Activated naive CD4-positive, alpha-beta T cell treated with anti-CD3 and anti-CD28 coated beads, Interleukin-2, amount 10 ng/mL, durations not matched to agents 7 days and 5 days (primary cell): ENCODE results near the gene CLDND2.
"Not testable (repeated sequence)": the region's sequence is repeated elsewhere in the genome, so short reads cannot be mapped to it uniquely, and the experiment has no call there.

Experiments
- CTCF ChIA-PET: fragments of 350-600 bp; sonication (Branson Sonifier 250); formaldehyde crosslinking; loops from one replicate; lab custom pipeline; 2021; ENCODE audit warnings: antibody characterized with exemption; lab: Charles Lee
- DNase-seq: peaks from one replicate; pipeline ENCODE4 v3.0.0-alpha.2; 2020
- H3K27ac Mint-ChIP-seq: one replicate; pipeline ENCODE4 v1.8.0; 2021; ENCODE audit warnings: mild to moderate bottlenecking, moderate library complexity, mixed read lengths
- H3K27me3 Mint-ChIP-seq: one replicate; pipeline ENCODE4 v1.8.0; 2021; ENCODE audit warnings: mild to moderate bottlenecking, mixed read lengths
- H3K36me3 Mint-ChIP-seq: one replicate; pipeline ENCODE4 v1.8.0; 2021; ENCODE audit warnings: mixed read lengths
- H3K4me1 Mint-ChIP-seq: one replicate; pipeline ENCODE4 v1.8.0; 2021; ENCODE audit warnings: mixed read lengths
- H3K4me3 Mint-ChIP-seq: one replicate; pipeline ENCODE4 v1.8.0; 2021; ENCODE audit warnings: mild to moderate bottlenecking, moderate library complexity, mixed read lengths
- H3K9me3 Mint-ChIP-seq: one replicate; pipeline ENCODE4 v1.8.0; 2021; ENCODE audit warnings: mixed read lengths

Gene CLDND2, protein sequence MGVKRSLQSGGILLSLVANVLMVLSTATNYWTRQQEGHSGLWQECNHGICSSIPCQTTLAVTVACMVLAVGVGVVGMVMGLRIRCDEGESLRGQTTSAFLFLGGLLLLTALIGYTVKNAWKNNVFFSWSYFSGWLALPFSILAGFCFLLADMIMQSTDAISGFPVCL

GRCh38 chr19:51368366-51369282 is at the start of gene CLDND2:
Gene CLDND2 (minus strand): TSS chr19:51369003. CDS start chr19:51368577, 426 bp downstream.
- peaks cover 8% of the 10 kb centered on the region for H3K36me3 Mint-ChIP-seq
- no peak for DNase-seq
- peaks cover 3% of the 10 kb centered on the region for H3K27me3 Mint-ChIP-seq
- H3K27ac Mint-ChIP-seq, result peak within 1 kb of the TSS; percentile 91
- CTCF ChIA-PET, result interaction anchor here (1.0 to 1.6 kb wide), 3 partner anchors 25 to 28 kb away, joined by 4 read pairs; no protein-coding TSS in a partner anchor
- peaks cover 75% of the 10 kb centered on the region for H3K4me1 Mint-ChIP-seq
- peak within 1 kb of the TSS; percentile 97 for H3K4me3 Mint-ChIP-seq
- H3K9me3 Mint-ChIP-seq, result no peaks in the 10 kb centered on the region

DNA sequence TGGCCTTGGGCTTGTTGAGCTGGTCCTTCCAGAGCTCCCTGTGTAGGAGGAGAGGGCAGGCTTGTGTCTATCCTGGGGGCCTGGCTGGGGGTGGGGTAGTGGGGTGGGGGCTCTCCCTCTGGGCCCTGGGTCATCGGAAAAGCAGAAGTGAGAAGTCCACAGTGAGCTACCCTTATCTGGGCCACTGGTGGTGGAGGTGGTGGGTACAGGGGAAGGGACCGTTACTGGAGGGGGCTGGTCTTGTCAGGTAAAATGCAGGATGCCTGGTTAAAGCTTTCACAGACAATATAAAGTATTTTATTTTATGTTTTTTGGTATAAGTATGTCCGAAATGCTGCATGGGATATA is 49.0 kb upstream of the CLDND2 start:
- Mint-ChIP-seq H3K27me3 (peaks cover 62% of the 10 kb centered on the region), H3K36me3 (no peaks in the 10 kb centered on the region), H3K4me3 (no peak overlapping the region), H3K4me1 (peaks cover 6% of the 10 kb centered on the region), H3K27ac (no peak overlapping the region), H3K9me3 (no peaks in the 10 kb centered on the region)
- no peak for DNase-seq
- CTCF ChIA-PET, result interaction anchor here (0.7 to 2.9 kb wide), 10 partner anchors 10 to 262 kb away, joined by 3 to 11 read pairs (median 5); no protein-coding TSS in a partner anchor

- no peak within 1 kb of the TSS for H3K4me3 Mint-ChIP-seq
- DNase-seq, result no peak
- no peak within 1 kb of the TSS for H3K27ac Mint-ChIP-seq
- H3K27me3 Mint-ChIP-seq, result peaks cover 61% of the 10 kb centered on the region
- H3K4me1 Mint-ChIP-seq, result peaks cover 6% of the 10 kb centered on the region
- H3K36me3 Mint-ChIP-seq, result no peaks in the 10 kb centered on the region
- CTCF ChIA-PET, result interaction anchor here (0.7 to 2.9 kb wide), 9 partner anchors 9 to 263 kb away, joined by 3 to 11 read pairs (median 5); no protein-coding TSS in a partner anchor
- no peaks in the 10 kb centered on the region for H3K9me3 Mint-ChIP-seq
These were observed 48.5 kb upstream of the CLDND2 start, which contains the start of gene SIGLEC10 for GRCh38 chr19:51417107-51417809. Gene SIGLEC10 (minus strand): TSS chr19:51417642. CDS start chr19:51417581, 61 bp downstream.

DNA sequence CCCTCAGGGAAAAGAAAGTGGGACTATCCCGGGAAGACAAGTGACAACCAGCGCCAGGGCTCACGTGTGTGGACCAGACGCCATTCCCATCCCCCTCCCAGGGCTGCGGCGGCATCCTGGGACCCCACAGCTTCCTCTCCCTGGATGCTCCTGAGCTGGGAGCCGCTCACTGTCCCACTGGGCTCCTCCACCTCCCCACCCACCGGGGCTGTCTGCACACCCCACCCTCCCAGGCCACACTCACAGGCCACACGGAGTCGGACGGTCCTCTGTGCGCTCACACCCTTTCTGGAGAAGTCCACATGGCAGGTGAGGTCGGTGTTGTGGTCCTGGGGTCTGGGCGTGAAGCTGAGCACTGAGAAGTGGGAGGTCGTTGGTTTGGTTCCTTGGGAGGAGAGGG is 47.6 kb upstream of the CLDND2 start:
- CTCF ChIA-PET, result interaction anchor here (2.0 to 2.9 kb wide), 2 partner anchors 23 to 57 kb away, joined by 5 to 11 read pairs; no protein-coding TSS in a partner anchor
- H3K4me1 Mint-ChIP-seq, H3K27ac Mint-ChIP-seq, H3K9me3 Mint-ChIP-seq, DNase-seq, H3K36me3 Mint-ChIP-seq, H3K4me3 Mint-ChIP-seq: not testable (repeated sequence)
- peaks cover 53% of the 10 kb centered on the region for H3K27me3 Mint-ChIP-seq

DNA sequence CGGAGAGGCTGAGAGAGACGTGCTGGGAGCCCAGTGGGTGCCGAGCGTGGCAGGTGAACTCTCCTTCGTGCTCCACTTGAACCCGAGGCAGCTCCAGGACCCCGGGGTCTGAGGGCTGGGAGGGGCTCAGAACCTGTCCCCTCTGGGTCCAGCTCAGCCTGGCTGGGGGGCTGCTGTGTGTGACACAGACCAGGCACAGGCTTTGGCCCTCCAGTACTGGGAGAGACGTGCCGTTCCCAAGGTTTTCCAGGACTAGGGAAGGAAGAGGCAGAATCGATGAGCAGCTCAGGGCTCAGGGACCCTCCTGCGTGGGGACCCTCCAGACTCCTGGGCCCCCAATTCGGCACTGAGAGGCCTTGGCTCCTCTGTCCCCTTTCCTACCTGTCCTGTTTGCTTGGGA is 46.4 kb upstream of the CLDND2 start:
- DNase-seq, result no peak
- peaks cover 43% of the 10 kb centered on the region for H3K27me3 Mint-ChIP-seq
- H3K9me3 Mint-ChIP-seq, result no peaks in the 10 kb centered on the region
- no peak overlapping the region for H3K27ac Mint-ChIP-seq
- no peak overlapping the region for H3K4me3 Mint-ChIP-seq
- H3K36me3 Mint-ChIP-seq, result no peaks in the 10 kb centered on the region
- peaks cover 6% of the 10 kb centered on the region for H3K4me1 Mint-ChIP-seq
- CTCF ChIA-PET, result no interaction called here

DNA sequence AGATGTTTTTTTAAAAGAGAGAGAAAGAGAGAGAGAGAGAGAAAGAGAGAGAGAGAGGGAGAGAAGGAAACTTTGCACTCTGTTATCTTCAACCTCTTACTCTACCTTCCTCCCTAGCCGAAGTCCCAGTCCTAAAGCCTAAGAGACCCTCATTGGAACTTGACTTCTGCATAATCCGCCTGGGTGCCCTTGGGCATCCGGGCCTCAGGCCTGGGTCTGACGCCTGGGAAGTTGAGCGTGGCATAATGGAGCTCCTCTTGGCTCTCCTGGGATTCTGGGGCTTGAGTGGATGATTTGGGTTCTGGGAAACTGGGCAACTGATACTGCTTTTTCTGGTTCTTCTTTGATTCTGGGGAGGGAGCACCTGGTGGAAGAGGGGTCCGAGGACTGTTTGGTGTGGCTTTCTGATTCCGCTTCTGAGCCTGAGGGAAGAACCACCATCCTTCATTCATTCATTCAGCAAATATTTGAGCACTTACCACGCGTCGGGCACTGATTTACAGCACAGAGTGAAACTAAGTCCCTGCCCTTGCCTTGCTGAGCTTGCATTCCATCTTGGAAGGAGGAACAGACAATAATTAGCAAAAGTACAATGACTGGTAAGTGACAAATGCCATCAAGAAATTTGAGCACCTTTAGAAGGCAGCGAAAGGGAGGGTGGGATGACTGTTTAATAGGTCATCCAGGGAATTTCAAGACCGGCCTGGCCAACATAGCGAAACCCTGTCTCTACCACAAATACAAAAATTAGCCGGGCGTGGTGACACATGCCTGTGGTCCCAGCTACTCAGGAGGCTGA is 42.3 kb upstream of the CLDND2 start:
- Mint-ChIP-seq H3K4me3 (no peak overlapping the region), H3K9me3 (no peaks in the 10 kb centered on the region), H3K27ac (no peak overlapping the region), H3K4me1 (no peaks in the 10 kb centered on the region), H3K36me3 (no peaks in the 10 kb centered on the region), H3K27me3 (peaks cover 18% of the 10 kb centered on the region)
- CTCF ChIA-PET, result interaction anchor here (1.6 kb wide), 1 partner anchor 10 kb away, joined by 4 read pairs; no protein-coding TSS in a partner anchor
- no peak for DNase-seq

GRCh38 chr19:51407511-51408131 is 38.8 kb upstream of the CLDND2 start:
- Mint-ChIP-seq H3K27me3 (peaks cover 9% of the 10 kb centered on the region), H3K4me1 (no peaks in the 10 kb centered on the region), H3K9me3 (peaks cover 10% of the 10 kb centered on the region), H3K4me3 (no peak overlapping the region), H3K36me3 (peaks cover 8% of the 10 kb centered on the region), H3K27ac (no peak overlapping the region)
- CTCF ChIA-PET, result interaction anchor here (0.8 to 2.1 kb wide), 11 partner anchors 10 to 250 kb away, joined by 3 to 30 read pairs (median 5); partner anchors contain the start of gene SIGLEC10
- peak; percentile 53 for DNase-seq

DNA sequence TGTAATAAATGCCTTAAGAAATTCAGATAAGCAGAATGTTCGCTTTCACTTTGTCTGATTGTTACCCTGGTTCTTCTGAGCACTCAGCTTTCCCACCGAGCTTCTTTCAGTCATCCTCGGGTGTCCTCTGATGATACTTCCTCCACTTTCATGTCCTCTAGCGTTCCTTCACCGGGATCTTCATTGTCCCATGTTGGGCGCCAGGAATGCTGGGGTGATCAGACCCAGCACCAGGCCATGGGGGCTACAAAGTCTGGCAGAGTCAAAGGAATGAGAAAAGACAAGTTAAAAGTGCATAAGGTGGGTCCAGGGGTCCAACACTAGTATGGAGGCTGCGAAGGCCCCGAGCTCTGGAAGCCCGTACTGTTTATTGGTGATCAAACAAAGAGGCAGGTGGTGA is 33.3 kb upstream of the CLDND2 start:
- Mint-ChIP-seq H3K27me3 (no peaks in the 10 kb centered on the region), H3K4me3 (no peak overlapping the region), H3K9me3 (peaks cover 22% of the 10 kb centered on the region), H3K27ac (no peak overlapping the region), H3K36me3 (peaks cover 20% of the 10 kb centered on the region), H3K4me1 (peaks cover 2% of the 10 kb centered on the region)
- CTCF ChIA-PET, result no interaction called here
- DNase-seq, result no peak

DNA sequence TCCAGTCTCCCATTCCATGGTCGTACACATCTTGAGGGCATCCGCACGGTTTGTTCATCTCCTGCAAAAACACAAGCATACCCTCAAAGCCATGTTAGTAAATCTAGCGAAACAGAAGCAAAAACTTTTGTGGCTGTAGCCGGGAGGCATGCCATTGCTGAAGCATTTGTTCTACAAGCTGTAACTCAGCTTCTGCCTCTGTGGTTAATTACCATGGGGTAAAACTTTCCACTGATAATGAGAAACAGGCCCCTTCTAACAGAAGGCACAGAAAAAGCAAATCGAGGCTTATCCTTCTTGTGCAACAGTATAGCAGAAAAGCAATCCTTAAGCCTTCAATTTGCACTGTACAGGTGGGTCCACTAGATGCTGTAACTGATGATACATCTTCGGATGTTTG is 31.1 kb upstream of the CLDND2 start:
- H3K27me3 Mint-ChIP-seq, DNase-seq, H3K27ac Mint-ChIP-seq, H3K4me3 Mint-ChIP-seq: not testable (repeated sequence)
- H3K9me3 Mint-ChIP-seq, result peaks cover 22% of the 10 kb centered on the region
- H3K36me3 Mint-ChIP-seq, result peaks cover 19% of the 10 kb centered on the region
- CTCF ChIA-PET, result interaction anchor here (1.2 to 7.6 kb wide), 4 partner anchors 19 to 62 kb away, joined by 3 to 58 read pairs (median 4); no protein-coding TSS in a partner anchor
- peaks cover 20% of the 10 kb centered on the region for H3K4me1 Mint-ChIP-seq

GRCh38 chr19:51399231-51399630 is 30.4 kb upstream of the CLDND2 start:
- Mint-ChIP-seq H3K36me3 (peaks cover 22% of the 10 kb centered on the region), H3K4me3 (no peak overlapping the region), H3K27ac (no peak overlapping the region), H3K9me3 (peaks cover 22% of the 10 kb centered on the region), H3K27me3 (no peaks in the 10 kb centered on the region), H3K4me1 (peaks cover 27% of the 10 kb centered on the region)
- no peak for DNase-seq
- CTCF ChIA-PET, result interaction anchor here (0.7 to 7.6 kb wide), 7 partner anchors 9 to 243 kb away, joined by 3 to 58 read pairs (median 5); partner anchors contain the start of gene SIGLEC10

DNA sequence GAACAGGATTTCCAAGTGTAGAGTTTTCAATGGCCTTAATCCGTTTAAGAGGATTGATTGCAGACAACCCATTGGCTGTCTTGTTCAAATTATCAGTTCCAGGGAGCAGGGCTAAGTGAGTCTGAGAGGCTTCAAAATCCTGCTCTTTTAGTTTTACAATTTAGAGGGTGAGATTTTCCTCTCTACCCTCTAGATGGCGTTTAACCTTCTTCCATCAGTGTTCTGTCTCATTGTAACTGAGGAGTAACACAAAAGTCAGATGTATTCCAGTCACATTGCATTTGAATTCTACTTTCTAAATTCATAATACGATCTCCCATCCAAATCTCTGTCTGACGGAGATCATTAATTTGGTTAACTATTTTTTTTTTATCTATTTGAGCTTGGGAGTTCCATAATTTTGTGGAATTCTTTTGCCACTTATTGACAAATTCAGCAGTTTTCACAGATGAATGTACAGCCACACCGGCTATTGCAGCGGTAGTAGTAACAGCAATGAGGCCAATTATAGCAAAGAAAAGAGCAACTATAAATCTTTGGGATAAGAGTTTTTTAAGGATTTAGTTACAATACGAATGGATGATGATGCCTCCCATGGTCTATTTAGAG is 29.4 kb upstream of the CLDND2 start:
- no peak overlapping the region for H3K27ac Mint-ChIP-seq
- no peaks in the 10 kb centered on the region for H3K27me3 Mint-ChIP-seq
- H3K9me3 Mint-ChIP-seq, result peaks cover 18% of the 10 kb centered on the region
- peaks cover 35% of the 10 kb centered on the region for H3K4me1 Mint-ChIP-seq
- no peak for DNase-seq
- H3K36me3 Mint-ChIP-seq, result peaks cover 19% of the 10 kb centered on the region
- CTCF ChIA-PET, result interaction anchor here (0.7 to 7.6 kb wide), 7 partner anchors 10 to 242 kb away, joined by 3 to 58 read pairs (median 5); partner anchors contain the start of gene SIGLEC10
- no peak overlapping the region for H3K4me3 Mint-ChIP-seq

GRCh38 chr19:51397453-51397852 is 28.6 kb upstream of the CLDND2 start:
- not testable (repeated sequence) for H3K4me3 Mint-ChIP-seq, H3K27me3 Mint-ChIP-seq, DNase-seq, H3K27ac Mint-ChIP-seq
- CTCF ChIA-PET, result interaction anchor here (2.3 to 7.6 kb wide), 3 partner anchors 10 to 42 kb away, joined by 6 to 58 read pairs (median 30); no protein-coding TSS in a partner anchor
- Mint-ChIP-seq H3K36me3 (peaks cover 15% of the 10 kb centered on the region), H3K9me3 (peaks cover 10% of the 10 kb centered on the region), H3K4me1 (peaks cover 38% of the 10 kb centered on the region)
